Right lobe of liver (tissue), 4 donors: ENCODE measurements around the gene CD4.

Experiments
- CTCF ChIP-seq, 4 donors: fragments of 200-600 bp in 3 of 4; fragments of 450-650 bp in 1 of 4; IDR thresholded peaks; one replicate each; pipeline versions ENCODE4 v1.5.1 to v1.8.0; 2016 to 2022; ENCODE audit warnings: antibody characterized with exemption in 4 of 4, mild to moderate bottlenecking in 2 of 4
- POLR2A ChIP-seq: fragments of 450-650 bp; IDR thresholded peaks from one replicate; pipeline ENCODE4 v1.6.1; 2017; ENCODE audit warnings: antibody characterized with exemption, mild to moderate bottlenecking
- donor health status: DM: no; HTN: no; CAD: no.
- donor health status: DM: no; HTN: no; CAD: no.
- donor health status: DM: no; HTN: yes; CAD: no.

- TF ChIP-seq CTCF (IDR thresholded peaks at IDR 0.05) (no peak), POLR2A (no peak)
These were observed 1.3 kb downstream of the CD4 start for GRCh38 chr12:6790496-6791150.
